Measurements from ENCODE around the gene MRPL17.

The MRPL17 gene

GRCh38 chr11:6652182-6652581 is 31.0 kb downstream of the MRPL17 start:
- no peaks in the 10 kb centered on the region for H3K27me3 ChIP-seq (ENCODE audit: control insufficient read depth in 1 of 2, insufficient read depth in 2 of 2, low read length in 2 of 2)
- no peak overlapping the region for H3K27ac ChIP-seq (ENCODE audit: low read depth, low read length)
- peaks cover 44% of the 10 kb centered on the region for H3K4me1 ChIP-seq (ENCODE audit: insufficient read depth, low read length)
- H3K4me3 ChIP-seq (ENCODE audit: low read depth in 1 of 2, low read length in 2 of 2) = no peak overlapping the region
- H3K9ac ChIP-seq (ENCODE audit: low read length) = no peak overlapping the region
- no peaks in the 10 kb centered on the region for H3K9me3 ChIP-seq (ENCODE audit: low read length)
- no peaks in the 10 kb centered on the region for H3K36me3 ChIP-seq (ENCODE audit: insufficient read depth, low read length)

- H3K4me3 ChIP-seq (ENCODE audit: low read depth in 1 of 2, low read length in 2 of 2) = no peak overlapping the region
- no peaks in the 10 kb centered on the region for H3K27me3 ChIP-seq (ENCODE audit: control insufficient read depth in 1 of 2, insufficient read depth in 2 of 2, low read length in 2 of 2)
- H3K27ac ChIP-seq (ENCODE audit: low read depth, low read length) = no peak overlapping the region
- peaks cover 50% of the 10 kb centered on the region for H3K4me1 ChIP-seq (ENCODE audit: insufficient read depth, low read length)
- H3K36me3 ChIP-seq (ENCODE audit: insufficient read depth, low read length) = no peaks in the 10 kb centered on the region
- no peak overlapping the region for H3K9ac ChIP-seq (ENCODE audit: low read length)
- H3K9me3 ChIP-seq (ENCODE audit: low read length) = no peaks in the 10 kb centered on the region
Measured at GRCh38 chr11:6650980-6651379, 32.2 kb downstream of the MRPL17 start.

- Histone ChIP-seq H3K4me1 (ENCODE audit: insufficient read depth, low read length) (peaks cover 59% of the 10 kb centered on the region), H3K9ac (ENCODE audit: low read length) (no peak overlapping the region), H3K27me3 (ENCODE audit: control insufficient read depth in 1 of 2, insufficient read depth in 2 of 2, low read length in 2 of 2) (no peaks in the 10 kb centered on the region), H3K36me3 (ENCODE audit: insufficient read depth, low read length) (peaks cover 3% of the 10 kb centered on the region), H3K4me3 (ENCODE audit: low read depth in 1 of 2, low read length in 2 of 2) (no peak overlapping the region), H3K27ac (ENCODE audit: low read depth, low read length) (no peak overlapping the region), H3K9me3 (ENCODE audit: low read length) (no peaks in the 10 kb centered on the region)
Measured at GRCh38 chr11:6650104-6650503, 33.0 kb downstream of the MRPL17 start.

GRCh38 chr11:6648501-6648900 is 34.6 kb downstream of the MRPL17 start:
- Histone ChIP-seq H3K27me3 (ENCODE audit: control insufficient read depth in 1 of 2, insufficient read depth in 2 of 2, low read length in 2 of 2) (no peaks in the 10 kb centered on the region), H3K4me3 (ENCODE audit: low read depth in 1 of 2, low read length in 2 of 2) (no peak overlapping the region), H3K9ac (ENCODE audit: low read length) (no peak overlapping the region), H3K36me3 (ENCODE audit: insufficient read depth, low read length) (peaks cover 10% of the 10 kb centered on the region), H3K9me3 (ENCODE audit: low read length) (no peaks in the 10 kb centered on the region), H3K27ac (ENCODE audit: low read depth, low read length) (no peak overlapping the region), H3K4me1 (ENCODE audit: insufficient read depth, low read length) (peaks cover 46% of the 10 kb centered on the region)

GRCh38 chr11:6647836-6648235 is 35.3 kb downstream of the MRPL17 start:
- H3K4me3 ChIP-seq (ENCODE audit: low read depth in 1 of 2, low read length in 2 of 2) = no peak overlapping the region
- no peak overlapping the region for H3K9ac ChIP-seq (ENCODE audit: low read length)
- H3K36me3 ChIP-seq (ENCODE audit: insufficient read depth, low read length) = peaks cover 10% of the 10 kb centered on the region
- peaks cover 46% of the 10 kb centered on the region for H3K4me1 ChIP-seq (ENCODE audit: insufficient read depth, low read length)
- no peaks in the 10 kb centered on the region for H3K27me3 ChIP-seq (ENCODE audit: control insufficient read depth in 1 of 2, insufficient read depth in 2 of 2, low read length in 2 of 2)
- no peak overlapping the region for H3K27ac ChIP-seq (ENCODE audit: low read depth, low read length)
- no peaks in the 10 kb centered on the region for H3K9me3 ChIP-seq (ENCODE audit: low read length)

- H3K36me3 ChIP-seq (ENCODE audit: insufficient read depth, low read length) = peaks cover 10% of the 10 kb centered on the region
- no peaks in the 10 kb centered on the region for H3K9me3 ChIP-seq (ENCODE audit: low read length)
- H3K27ac ChIP-seq (ENCODE audit: low read depth, low read length) = peak overlapping the region; percentile 57
- H3K9ac ChIP-seq (ENCODE audit: low read length) = peak overlapping the region; percentile 5
- peaks cover 46% of the 10 kb centered on the region for H3K4me1 ChIP-seq (ENCODE audit: insufficient read depth, low read length)
- H3K4me3 ChIP-seq (ENCODE audit: low read depth in 1 of 2, low read length in 2 of 2) = peak overlapping the region in 1 of 2 donors; percentile 46
- no peaks in the 10 kb centered on the region for H3K27me3 ChIP-seq (ENCODE audit: control insufficient read depth in 1 of 2, insufficient read depth in 2 of 2, low read length in 2 of 2)
Measured at GRCh38 chr11:6646918-6647679, 36.0 kb downstream of the MRPL17 start.

- Histone ChIP-seq H3K27ac (ENCODE audit: low read depth, low read length) (peak overlapping the region; percentile 57), H3K4me1 (ENCODE audit: insufficient read depth, low read length) (peaks cover 44% of the 10 kb centered on the region), H3K9ac (ENCODE audit: low read length) (no peak overlapping the region)
Measured at GRCh38 chr11:6646576-6646917, 36.6 kb downstream of the MRPL17 start.

GRCh38 chr11:6646071-6646470 is 37.1 kb downstream of the MRPL17 start:
- Histone ChIP-seq H3K27me3 (ENCODE audit: control insufficient read depth in 1 of 2, insufficient read depth in 2 of 2, low read length in 2 of 2) (no peaks in the 10 kb centered on the region), H3K9me3 (ENCODE audit: low read length) (no peaks in the 10 kb centered on the region), H3K36me3 (ENCODE audit: insufficient read depth, low read length) (peaks cover 11% of the 10 kb centered on the region), H3K27ac (ENCODE audit: low read depth, low read length) (no peak overlapping the region), H3K9ac (ENCODE audit: low read length) (no peak overlapping the region), H3K4me1 (ENCODE audit: insufficient read depth, low read length) (peaks cover 44% of the 10 kb centered on the region), H3K4me3 (ENCODE audit: low read depth in 1 of 2, low read length in 2 of 2) (peak overlapping the region in 1 of 2 donors; percentile 46)

More at GRCh38 chr11:6646576-6646917, 36.6 kb downstream of the MRPL17 start:
- no peaks in the 10 kb centered on the region for H3K9me3 ChIP-seq (ENCODE audit: low read length)
- peak overlapping the region in 1 of 2 donors; percentile 46 for H3K4me3 ChIP-seq (ENCODE audit: low read depth in 1 of 2, low read length in 2 of 2)
- H3K27me3 ChIP-seq (ENCODE audit: control insufficient read depth in 1 of 2, insufficient read depth in 2 of 2, low read length in 2 of 2) = no peaks in the 10 kb centered on the region
- H3K36me3 ChIP-seq (ENCODE audit: insufficient read depth, low read length) = peaks cover 10% of the 10 kb centered on the region

- peaks cover 50% of the 10 kb centered on the region for H3K4me1 ChIP-seq (ENCODE audit: insufficient read depth, low read length)
- no peaks in the 10 kb centered on the region for H3K9me3 ChIP-seq (ENCODE audit: low read length)
- no peak overlapping the region for H3K9ac ChIP-seq (ENCODE audit: low read length)
- no peaks in the 10 kb centered on the region for H3K27me3 ChIP-seq (ENCODE audit: control insufficient read depth in 1 of 2, insufficient read depth in 2 of 2, low read length in 2 of 2)
- peaks cover 29% of the 10 kb centered on the region for H3K36me3 ChIP-seq (ENCODE audit: insufficient read depth, low read length)
- no peak overlapping the region for H3K27ac ChIP-seq (ENCODE audit: low read depth, low read length)
- H3K4me3 ChIP-seq (ENCODE audit: low read depth in 1 of 2, low read length in 2 of 2) = no peak overlapping the region
Measured at GRCh38 chr11:6642957-6643356, 40.2 kb downstream of the MRPL17 start.

- Histone ChIP-seq H3K27me3 (ENCODE audit: control insufficient read depth in 1 of 2, insufficient read depth in 2 of 2, low read length in 2 of 2) (no peaks in the 10 kb centered on the region), H3K9ac (ENCODE audit: low read length) (no peak overlapping the region), H3K4me3 (ENCODE audit: low read depth in 1 of 2, low read length in 2 of 2) (no peak overlapping the region), H3K9me3 (ENCODE audit: low read length) (no peaks in the 10 kb centered on the region), H3K36me3 (ENCODE audit: insufficient read depth, low read length) (peaks cover 29% of the 10 kb centered on the region), H3K27ac (ENCODE audit: low read depth, low read length) (no peak overlapping the region), H3K4me1 (ENCODE audit: insufficient read depth, low read length) (peaks cover 50% of the 10 kb centered on the region)
Measured at GRCh38 chr11:6640985-6641701, 42.0 kb downstream of the MRPL17 start.

GRCh38 chr11:6640036-6640984 is 42.8 kb downstream of the MRPL17 start:
- H3K4me1 ChIP-seq (ENCODE audit: insufficient read depth, low read length) = peaks cover 50% of the 10 kb centered on the region
- H3K4me3 ChIP-seq (ENCODE audit: low read depth in 1 of 2, low read length in 2 of 2) = no peak overlapping the region
- H3K9ac ChIP-seq (ENCODE audit: low read length) = no peak overlapping the region
- no peaks in the 10 kb centered on the region for H3K9me3 ChIP-seq (ENCODE audit: low read length)
- no peaks in the 10 kb centered on the region for H3K27me3 ChIP-seq (ENCODE audit: control insufficient read depth in 1 of 2, insufficient read depth in 2 of 2, low read length in 2 of 2)
- H3K27ac ChIP-seq (ENCODE audit: low read depth, low read length) = peak overlapping the region; percentile 40
- peaks cover 28% of the 10 kb centered on the region for H3K36me3 ChIP-seq (ENCODE audit: insufficient read depth, low read length)

Measured in muscle layer of colon (tissue), 2 donors.